Neural cell (in vitro differentiated cells): Measurements from ENCODE around the gene NTMT1. TPM values are rescaled to one million over a fixed set of nuclear protein-coding genes. Genes with fewer than 3 reads are reported as not detected.

Experiments used
- H2AFZ ChIP-seq: fragments of 200-600, 300-800 bp; sonication (generic), shearing (Covaris generic); 2 replicates; pipeline ENCODE4 v1.6.0; 2014; ENCODE audit warnings: low read depth, mild to moderate bottlenecking, antibody characterized with exemption, low read length, moderate library complexity
- H3F3A ChIP-seq: fragments of 200-600 bp; shearing (Covaris generic); 2 replicates; pipeline ENCODE4 v1.6.1; 2016; ENCODE audit warnings: mild to moderate bottlenecking, moderate library complexity, mixed read lengths, antibody characterized with exemption, low read length; ENCODE audit not compliant: insufficient read depth, poor library complexity, severe bottlenecking
- H3K27ac ChIP-seq: fragments of 200-600, 300-800 bp; sonication (generic), shearing (Covaris generic); 2 replicates; pipeline ENCODE4 v1.5.1; 2014; ENCODE audit warnings: mild to moderate bottlenecking, low read length, moderate library complexity
- H3K27me3 ChIP-seq: fragments of 300-800, 200-600 bp; sonication (generic), shearing (Covaris generic); 2 replicates; pipeline ENCODE4 v1.6.0; 2014; ENCODE audit warnings: mild to moderate bottlenecking, low read depth, low read length, moderate library complexity; ENCODE audit not compliant: insufficient read depth
- H3K36me3 ChIP-seq: fragments of 300-800, 200-600 bp; sonication (generic), shearing (Covaris generic); 2 replicates; pipeline ENCODE4 v1.5.1; 2014; ENCODE audit warnings: mild to moderate bottlenecking, antibody characterized with exemption, low read length, moderate library complexity; ENCODE audit not compliant: insufficient read depth
- H3K4me2 ChIP-seq: fragments of 300-800, 200-600 bp; sonication (generic), shearing (Covaris generic); 2 replicates; pipeline ENCODE4 v1.6.0; 2014; ENCODE audit warnings: mild to moderate bottlenecking, low read length
- H3K4me3 ChIP-seq: fragments of 300-800, 200-600 bp; sonication (generic), shearing (Covaris generic); 2 replicates; pipeline ENCODE4 v1.5.1; 2014; ENCODE audit warnings: mild to moderate bottlenecking, low read length, moderate library complexity
- H3K79me2 ChIP-seq: fragments of 200-600 bp; shearing (Covaris generic); replicated peaks from 2 replicates; pipeline ENCODE4 v1.6.0; 2014; ENCODE audit warnings: mild to moderate bottlenecking, low read length, moderate library complexity; ENCODE audit not compliant: insufficient read depth
- H3K9ac ChIP-seq: fragments of 300-800, 200-600 bp; sonication (generic), shearing (Covaris generic); 2 replicates; pipeline ENCODE4 v1.6.1; 2016; ENCODE audit warnings: mild to moderate bottlenecking, low read length, mixed read lengths
- H3K9me2 ChIP-seq: fragments of 200-600 bp; shearing (Covaris generic); 2 replicates; pipeline ENCODE4 v1.6.1; 2016; ENCODE audit warnings: mild to moderate bottlenecking, low read length, mixed read lengths; ENCODE audit not compliant: insufficient read depth
- H3K9me3 ChIP-seq: fragments of 200-600, 300-800 bp; sonication (generic), shearing (Covaris generic); 2 replicates; pipeline ENCODE4 v1.6.1; 2016; ENCODE audit warnings: mild to moderate bottlenecking, mixed run types, low read length, moderate library complexity, mixed read lengths
- H4K20me1 ChIP-seq: fragments of 200-600 bp; shearing (Covaris generic); 2 replicates; pipeline ENCODE4 v1.6.1; 2016; ENCODE audit warnings: mild to moderate bottlenecking, mixed run types; ENCODE audit not compliant: insufficient read depth
- CTCF ChIP-seq: fragments of 450-650 bp; IDR thresholded peaks from 2 replicates; pipeline ENCODE4 v1.5.1; 2014; ENCODE audit warnings: antibody characterized with exemption, mild to moderate bottlenecking, moderate library complexity; ENCODE audit not compliant: poor library complexity, severe bottlenecking
- EP300 ChIP-seq: fragments of 450-650 bp; conservative IDR thresholded peaks from 2 replicates; pipeline ENCODE4 v1.6.1; 2014; ENCODE audit warnings: antibody characterized with exemption, mild to moderate bottlenecking, moderate library complexity; ENCODE audit not compliant: poor library complexity, severe bottlenecking
- EZH2 ChIP-seq: fragments of 200-600, 300-800 bp; shearing (Covaris generic), sonication (generic); IDR thresholded peaks from 2 replicates; pipeline ENCODE4 v1.6.1; 2014; ENCODE audit warnings: antibody characterized with exemption, low read length, borderline replicate concordance, mild to moderate bottlenecking; ENCODE audit not compliant: insufficient read depth, poor library complexity, severe bottlenecking
- MXI1 ChIP-seq: fragments of 450-650 bp; conservative IDR thresholded peaks from 2 replicates; pipeline ENCODE4 v1.6.1; 2014; ENCODE audit warnings: antibody characterized with exemption, mild to moderate bottlenecking; ENCODE audit not compliant: poor library complexity, severe bottlenecking
- POLR2AphosphoS5 ChIP-seq: IDR thresholded peaks from 2 replicates; pipeline ENCODE4 v1.6.1; 2012
- RAD21 ChIP-seq: fragments of 450-650 bp; conservative IDR thresholded peaks from 2 replicates; pipeline ENCODE4 v1.6.1; 2014; ENCODE audit warnings: antibody characterized with exemption, mild to moderate bottlenecking, moderate library complexity
- REST ChIP-seq: IDR thresholded peaks from 2 replicates; pipeline ENCODE4 v1.6.1; 2012; ENCODE audit warnings: borderline replicate concordance
- SMC3 ChIP-seq: fragments of 450-650 bp; conservative IDR thresholded peaks from 2 replicates; pipeline ENCODE4 v1.6.1; 2014; ENCODE audit warnings: antibody characterized with exemption, mild to moderate bottlenecking, moderate library complexity; ENCODE audit not compliant: poor library complexity
- TAF1 ChIP-seq: IDR thresholded peaks from 2 replicates; pipeline ENCODE4 v1.6.1; 2012; ENCODE audit warnings: low read depth
- polyA plus RNA-seq: library from polyadenylated mRNA; depleted of rRNA; stranded (reverse); fragments of >200 nt; gene quantifications from 2 replicates; pipeline ENCODE4 v1.2.3, GENCODE V29; 2014

The NTMT1 gene
- polyA plus RNA-seq, 1 donor from 2014 or later: 35.9 TPM

GRCh38 chr9:129639034-129639630 is 13.2 kb downstream of the NTMT1 start:
- no peaks in the 10 kb centered on the region for H3K9me3 ChIP-seq
- H3F3A ChIP-seq: no peaks in the 10 kb centered on the region
- H3K27ac ChIP-seq: no peak overlapping the region
- no peaks in the 10 kb centered on the region for H3K27me3 ChIP-seq
- no peak overlapping the region for H3K4me3 ChIP-seq
- peaks cover 15% of the 10 kb centered on the region for H3K79me2 ChIP-seq
- H3K4me2 ChIP-seq: no peak overlapping the region
- H3K9me2 ChIP-seq: no peaks in the 10 kb centered on the region
- H3K9ac ChIP-seq: no peak overlapping the region
- no peak for TF ChIP-seq REST
- TF ChIP-seq POLR2AphosphoS5: no peak
- no peak for TF ChIP-seq TAF1
- TF ChIP-seq RAD21: no peak
- no peak for TF ChIP-seq SMC3
- no peak for TF ChIP-seq MXI1
- TF ChIP-seq EP300: no peak
- TF ChIP-seq CTCF: no peak
- TF ChIP-seq EZH2: no peak
- peaks cover 12% of the 10 kb centered on the region for H4K20me1 ChIP-seq
- H2AFZ ChIP-seq: no peak overlapping the region
- no peaks in the 10 kb centered on the region for H3K36me3 ChIP-seq

- Histone ChIP-seq H3K9me3 (no peaks in the 10 kb centered on the region), H3F3A (no peaks in the 10 kb centered on the region), H3K36me3 (no peaks in the 10 kb centered on the region), H3K27me3 (no peaks in the 10 kb centered on the region), H3K27ac (no peak overlapping the region), H2AFZ (no peak overlapping the region), H3K79me2 (peaks cover 15% of the 10 kb centered on the region), H3K9me2 (no peaks in the 10 kb centered on the region), H3K9ac (no peak overlapping the region), H4K20me1 (peaks cover 12% of the 10 kb centered on the region), H3K4me2 (no peak overlapping the region), H3K4me3 (peak overlapping the region; percentile 99)
- TF ChIP-seq RAD21: no peak
Observed at GRCh38 chr9:129639756-129640085, 13.8 kb downstream of the NTMT1 start.
